Right lobe of liver (tissue), 4 donors: ENCODE data around the gene MCC.
A peak's percentile ranks its signal among the peaks of the same experiment; 100 is the strongest.

Source experiments
- POLR2A ChIP-seq: fragments of 450-650 bp; IDR thresholded peaks from one replicate; pipeline ENCODE4 v1.6.1; 2017; ENCODE audit warnings: antibody characterized with exemption, mild to moderate bottlenecking
- TF ChIP-seq, protein P1 (sequence below), 4 donors: fragments of 200-600 bp in 3 of 4; fragments of 450-650 bp in 1 of 4; IDR thresholded peaks; one replicate each; pipeline versions ENCODE4 v1.5.1 to v1.8.0; 2016 to 2022; ENCODE audit warnings: antibody characterized with exemption in 4 of 4, mild to moderate bottlenecking in 2 of 4
- donor health status: DM: no; HTN: no; CAD: no.
- donor health status: DM: no; HTN: no; CAD: no.
- donor health status: DM: no; HTN: yes; CAD: no.

GRCh38 chr5:113295111-113295539, 193.1 kb downstream of the MCC start:
- no peak for TF ChIP-seq POLR2A
- TF ChIP-seq, protein P1, sequence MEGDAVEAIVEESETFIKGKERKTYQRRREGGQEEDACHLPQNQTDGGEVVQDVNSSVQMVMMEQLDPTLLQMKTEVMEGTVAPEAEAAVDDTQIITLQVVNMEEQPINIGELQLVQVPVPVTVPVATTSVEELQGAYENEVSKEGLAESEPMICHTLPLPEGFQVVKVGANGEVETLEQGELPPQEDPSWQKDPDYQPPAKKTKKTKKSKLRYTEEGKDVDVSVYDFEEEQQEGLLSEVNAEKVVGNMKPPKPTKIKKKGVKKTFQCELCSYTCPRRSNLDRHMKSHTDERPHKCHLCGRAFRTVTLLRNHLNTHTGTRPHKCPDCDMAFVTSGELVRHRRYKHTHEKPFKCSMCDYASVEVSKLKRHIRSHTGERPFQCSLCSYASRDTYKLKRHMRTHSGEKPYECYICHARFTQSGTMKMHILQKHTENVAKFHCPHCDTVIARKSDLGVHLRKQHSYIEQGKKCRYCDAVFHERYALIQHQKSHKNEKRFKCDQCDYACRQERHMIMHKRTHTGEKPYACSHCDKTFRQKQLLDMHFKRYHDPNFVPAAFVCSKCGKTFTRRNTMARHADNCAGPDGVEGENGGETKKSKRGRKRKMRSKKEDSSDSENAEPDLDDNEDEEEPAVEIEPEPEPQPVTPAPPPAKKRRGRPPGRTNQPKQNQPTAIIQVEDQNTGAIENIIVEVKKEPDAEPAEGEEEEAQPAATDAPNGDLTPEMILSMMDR (IDR thresholded peaks at IDR 0.05): peak in 1 of 4 donors; percentile 11
